Parathyroid adenoma (tissue), 2 donors: ENCODE measurements around the gene TMED1.

ENCODE experiments used
- H2AFZ ChIP-seq: fragments of 300-600 bp; sonication (generic); one replicate; pipeline ENCODE4 v1.7.0; 2017; ENCODE audit warnings: antibody characterized with exemption, mild to moderate bottlenecking
- H3K27ac ChIP-seq: fragments of 300-600 bp; sonication (generic); one replicate; pipeline ENCODE4 v1.7.0; 2017
- H3K27me3 ChIP-seq: fragments of 300-600 bp; sonication (generic); one replicate; pipeline ENCODE4 v1.7.0; 2017; ENCODE audit warnings: low read length; ENCODE audit not compliant: control insufficient read depth, insufficient read depth
- H3K36me3 ChIP-seq: fragments of 300-600 bp; sonication (generic); one replicate; pipeline ENCODE4 v1.7.0; 2017; ENCODE audit warnings: low read length; ENCODE audit not compliant: control insufficient read depth, insufficient read depth
- H3K4me1 ChIP-seq: fragments of 300-600 bp; sonication (generic); one replicate; pipeline ENCODE4 v1.7.0; 2017; ENCODE audit warnings: control low read depth
- H3K4me2 ChIP-seq: fragments of 300-600 bp; sonication (generic); one replicate; pipeline ENCODE4 v1.7.0; 2017; ENCODE audit warnings: low read length
- H3K4me3 ChIP-seq: fragments of 300-600 bp; sonication (generic); one replicate; pipeline ENCODE4 v1.7.0; 2017; ENCODE audit warnings: low read depth, low read length
- H3K79me2 ChIP-seq: fragments of 300-600 bp; sonication (generic); one replicate; pipeline ENCODE4 v1.7.0; 2017; ENCODE audit warnings: control low read depth
- H3K9ac ChIP-seq: fragments of 300-600 bp; sonication (generic); one replicate; pipeline ENCODE4 v1.7.0; 2017; ENCODE audit warnings: mild to moderate bottlenecking
- H3K9me3 ChIP-seq: fragments of 300-600 bp; sonication (generic); one replicate; pipeline ENCODE4 v1.7.0; 2017; ENCODE audit warnings: low read length; ENCODE audit not compliant: control insufficient read depth
- CTCF ChIP-seq: fragments of 300-600 bp; sonication (generic); IDR thresholded peaks from one replicate; pipeline ENCODE4 v1.7.0; 2017; ENCODE audit warnings: antibody characterized with exemption, mild to moderate bottlenecking
- donor health status: primary hyperparathyroidism.

Gene TMED1

GRCh38 chr19:10815969-10816644, 19.9 kb downstream of the TMED1 start:
- no peak for TF ChIP-seq CTCF
- no peak overlapping the region for H3K4me3 ChIP-seq
- H3K4me2 ChIP-seq: no peak overlapping the region
- H2AFZ ChIP-seq: no peak overlapping the region
- no peaks in the 10 kb centered on the region for H3K9me3 ChIP-seq
- H3K4me1 ChIP-seq: peaks cover 4% of the 10 kb centered on the region
- no peak overlapping the region for H3K27ac ChIP-seq
- no peaks in the 10 kb centered on the region for H3K79me2 ChIP-seq
- no peaks in the 10 kb centered on the region for H3K27me3 ChIP-seq
- H3K9ac ChIP-seq: no peak overlapping the region
- no peaks in the 10 kb centered on the region for H3K36me3 ChIP-seq

- no peaks in the 10 kb centered on the region for H3K36me3 ChIP-seq
- no peak overlapping the region for H3K27ac ChIP-seq
- H3K27me3 ChIP-seq: no peaks in the 10 kb centered on the region
- no peaks in the 10 kb centered on the region for H3K9me3 ChIP-seq
- H3K79me2 ChIP-seq: no peaks in the 10 kb centered on the region
- no peak for TF ChIP-seq CTCF
- H3K4me3 ChIP-seq: no peak overlapping the region
- no peaks in the 10 kb centered on the region for H3K4me1 ChIP-seq
- no peak overlapping the region for H3K9ac ChIP-seq
- no peak overlapping the region for H3K4me2 ChIP-seq
- no peak overlapping the region for H2AFZ ChIP-seq
Measured at GRCh38 chr19:10815007-10815536, 20.9 kb downstream of the TMED1 start.

- Histone ChIP-seq H3K27me3 (no peaks in the 10 kb centered on the region), H3K9me3 (no peaks in the 10 kb centered on the region), H3K9ac (no peak overlapping the region), H3K27ac (no peak overlapping the region), H3K36me3 (no peaks in the 10 kb centered on the region), H3K4me2 (no peak overlapping the region), H3K4me3 (no peak overlapping the region), H2AFZ (no peak overlapping the region), H3K4me1 (no peaks in the 10 kb centered on the region), H3K79me2 (peaks cover 2% of the 10 kb centered on the region)
- TF ChIP-seq CTCF: no peak
Measured at GRCh38 chr19:10812902-10813404, 23.1 kb downstream of the TMED1 start.

GRCh38 chr19:10812196-10812595, 23.8 kb downstream of the TMED1 start:
- Histone ChIP-seq H3K9ac (no peak overlapping the region), H3K9me3 (no peaks in the 10 kb centered on the region), H3K36me3 (no peaks in the 10 kb centered on the region)

More at GRCh38 chr19:10812196-10812595, 23.8 kb downstream of the TMED1 start:
- Histone ChIP-seq H3K27me3 (no peaks in the 10 kb centered on the region), H3K4me2 (no peak overlapping the region), H3K4me3 (no peak overlapping the region), H2AFZ (no peak overlapping the region), H3K4me1 (no peaks in the 10 kb centered on the region), H3K27ac (no peak overlapping the region), H3K79me2 (peaks cover 2% of the 10 kb centered on the region)
- no peak for TF ChIP-seq CTCF
